ENCODE data around the gene COL10A1. TPM values are rescaled to one million over a fixed set of nuclear protein-coding genes. Genes with fewer than 3 reads are reported as not detected.

Gene COL10A1
- total and polyA plus RNA-seq, 7 donors: not detected

GRCh38 chr6:116168148-116168547, 42.2 kb upstream of the COL10A1 start:
- no peaks in the 10 kb centered on the region for H3K36me3 ChIP-seq
- no peaks in the 10 kb centered on the region for H3K9me3 ChIP-seq
- TF ChIP-seq POLR2AphosphoS5 (IDR thresholded peaks at IDR 0.05) (no peak), POLR2A (IDR thresholded peaks at IDR 0.05) (no peak), CTCF (IDR thresholded peaks at IDR 0.05) (no peak), EP300 (IDR thresholded peaks at IDR 0.05) (no peak)
- H3K27ac ChIP-seq: no peak overlapping the region
- no peak overlapping the region for H3K4me3 ChIP-seq
- WGBS, 2 donors: 99 to 100% methylated on average over 1 of the region's 1 CpG
- DNase-seq: no peak
- H3K27me3 ChIP-seq: no peaks in the 10 kb centered on the region
- peaks cover 0 to 7% (median 0%) of the 10 kb centered on the region in 4 donors for H3K4me1 ChIP-seq
- intact Hi-C loops (cut with DNase I): no loop called here

DNA sequence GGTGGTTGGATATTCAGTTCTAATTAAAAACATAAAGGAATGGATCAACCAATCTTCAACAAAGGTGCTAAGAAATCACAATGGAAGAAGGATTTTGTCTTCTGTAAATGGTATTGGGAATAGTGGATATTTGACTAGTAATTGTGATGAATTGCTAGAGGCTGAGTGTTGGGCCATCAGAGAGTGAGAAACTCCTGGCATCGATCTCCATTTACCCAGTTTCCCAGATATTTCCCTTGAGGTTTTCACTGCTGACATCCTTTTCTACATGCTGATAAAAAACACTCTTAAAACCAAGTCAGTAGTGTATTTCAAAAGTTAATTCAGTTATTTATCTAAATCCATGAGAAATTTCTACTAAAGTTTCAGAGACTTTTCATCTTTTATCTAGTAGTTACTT, 40.4 kb upstream of the COL10A1 start:
- Histone ChIP-seq H3K27ac (no peak overlapping the region), H3K4me1 (peaks cover 0 to 7% (median 0%) of the 10 kb centered on the region in 4 donors), H3K9me3 (no peaks in the 10 kb centered on the region), H3K36me3 (no peaks in the 10 kb centered on the region), H3K4me3 (no peak overlapping the region), H3K27me3 (no peaks in the 10 kb centered on the region)
- TF ChIP-seq POLR2AphosphoS5 (IDR thresholded peaks at IDR 0.05): no peak
- no peak for DNase-seq
- intact Hi-C loops (cut with DNase I): no loop called here
- WGBS, 2 donors: 86 to 100% methylated on average over 1 of the region's 1 CpG

GRCh38 chr6:116165596-116165995, 39.7 kb upstream of the COL10A1 start:
- no peaks in the 10 kb centered on the region for H3K27me3 ChIP-seq
- intact Hi-C loops (cut with DNase I): no loop called here
- no peaks in the 10 kb centered on the region for H3K36me3 ChIP-seq
- 81 to 95% methylated on average over 1 of the region's 1 CpG for WGBS, 2 donors
- H3K9me3 ChIP-seq: no peaks in the 10 kb centered on the region
- peaks cover 0 to 7% (median 0%) of the 10 kb centered on the region in 4 donors for H3K4me1 ChIP-seq
- H3K27ac ChIP-seq: no peak overlapping the region
- no peak for TF ChIP-seq POLR2A (IDR thresholded peaks at IDR 0.05)
- TF ChIP-seq CTCF (IDR thresholded peaks at IDR 0.05): no peak
- no peak for TF ChIP-seq POLR2AphosphoS5 (IDR thresholded peaks at IDR 0.05)
- no peak for TF ChIP-seq EP300 (IDR thresholded peaks at IDR 0.05)
- no peak for DNase-seq
- no peak overlapping the region for H3K4me3 ChIP-seq

GRCh38 chr6:116159782-116160524, 34.0 kb upstream of the COL10A1 start:
- DNase-seq: no peak
- peaks cover 0 to 2% (median 0%) of the 10 kb centered on the region in 4 donors for H3K9me3 ChIP-seq
- H3K27me3 ChIP-seq: no peaks in the 10 kb centered on the region
- H3K36me3 ChIP-seq: no peaks in the 10 kb centered on the region
- intact Hi-C loops (cut with DNase I): no loop called here
- 92% methylated on average over 3 of the region's 3 CpGs for WGBS, 2 donors
- no peak for TF ChIP-seq CTCF (IDR thresholded peaks at IDR 0.05)
- TF ChIP-seq EP300 (IDR thresholded peaks at IDR 0.05): no peak
- no peak for TF ChIP-seq POLR2AphosphoS5 (IDR thresholded peaks at IDR 0.05)
- no peak for TF ChIP-seq POLR2A (IDR thresholded peaks at IDR 0.05)
- no peaks in the 10 kb centered on the region for H3K4me1 ChIP-seq
- no peak overlapping the region for H3K4me3 ChIP-seq
- H3K27ac ChIP-seq: no peak overlapping the region

- Histone ChIP-seq H3K9me3 (peaks cover 0 to 2% (median 0%) of the 10 kb centered on the region in 4 donors), H3K4me3 (no peak overlapping the region), H3K36me3 (no peaks in the 10 kb centered on the region), H3K27ac (no peak overlapping the region), H3K27me3 (no peaks in the 10 kb centered on the region), H3K4me1 (no peaks in the 10 kb centered on the region)
- 61 to 73% methylated on average over 3 of the region's 3 CpGs for WGBS, 2 donors
- no peak for TF ChIP-seq POLR2A (IDR thresholded peaks at IDR 0.05)
- TF ChIP-seq CTCF (IDR thresholded peaks at IDR 0.05): no peak
- no peak for TF ChIP-seq EP300 (IDR thresholded peaks at IDR 0.05)
- no peak for TF ChIP-seq POLR2AphosphoS5 (IDR thresholded peaks at IDR 0.05)
- DNase-seq: no peak
- intact Hi-C loops (cut with DNase I): no loop called here
These were observed 32.7 kb upstream of the COL10A1 start for GRCh38 chr6:116158641-116159040.

Data from sigmoid colon (tissue), 7 donors.